ENCODE data around the gene SLC31A2.
"Not testable (repeated sequence)": the region's sequence is repeated elsewhere in the genome, so short reads cannot be mapped to it uniquely, and the experiment has no call there.

The SLC31A2 gene, protein sequence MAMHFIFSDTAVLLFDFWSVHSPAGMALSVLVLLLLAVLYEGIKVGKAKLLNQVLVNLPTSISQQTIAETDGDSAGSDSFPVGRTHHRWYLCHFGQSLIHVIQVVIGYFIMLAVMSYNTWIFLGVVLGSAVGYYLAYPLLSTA

GRCh38 chr9:113150670-113151611, at the start of gene SLC31A2:
Gene SLC31A2, plus strand, starts transcription at chr9:113151007. Its CDS starts 68 bp downstream, at chr9:113151075.
- DNase-seq (ENCODE audit: low spot score), result peak; percentile 94

DNA sequence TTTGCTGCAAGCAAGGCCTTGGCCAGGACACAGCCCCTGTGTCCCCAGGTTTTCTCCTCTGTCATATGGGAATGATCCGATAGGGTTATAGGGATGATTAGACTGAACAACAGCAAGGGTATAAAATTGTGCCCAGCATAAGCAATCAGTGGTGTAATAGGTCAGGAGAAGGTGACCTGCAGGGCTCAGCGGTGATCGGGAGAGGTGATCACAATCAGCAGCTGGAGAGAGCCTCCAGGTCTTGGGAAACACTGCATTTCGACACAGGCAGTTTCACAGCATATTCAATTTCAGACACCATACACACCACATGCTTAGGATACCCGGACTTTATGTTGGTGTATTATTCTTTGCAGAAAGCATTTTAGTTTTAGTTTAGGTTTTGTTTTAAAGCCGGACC, 45.5 kb upstream of the SLC31A2 start:
- not testable (repeated sequence) for DNase-seq (ENCODE audit: low spot score)

DNA sequence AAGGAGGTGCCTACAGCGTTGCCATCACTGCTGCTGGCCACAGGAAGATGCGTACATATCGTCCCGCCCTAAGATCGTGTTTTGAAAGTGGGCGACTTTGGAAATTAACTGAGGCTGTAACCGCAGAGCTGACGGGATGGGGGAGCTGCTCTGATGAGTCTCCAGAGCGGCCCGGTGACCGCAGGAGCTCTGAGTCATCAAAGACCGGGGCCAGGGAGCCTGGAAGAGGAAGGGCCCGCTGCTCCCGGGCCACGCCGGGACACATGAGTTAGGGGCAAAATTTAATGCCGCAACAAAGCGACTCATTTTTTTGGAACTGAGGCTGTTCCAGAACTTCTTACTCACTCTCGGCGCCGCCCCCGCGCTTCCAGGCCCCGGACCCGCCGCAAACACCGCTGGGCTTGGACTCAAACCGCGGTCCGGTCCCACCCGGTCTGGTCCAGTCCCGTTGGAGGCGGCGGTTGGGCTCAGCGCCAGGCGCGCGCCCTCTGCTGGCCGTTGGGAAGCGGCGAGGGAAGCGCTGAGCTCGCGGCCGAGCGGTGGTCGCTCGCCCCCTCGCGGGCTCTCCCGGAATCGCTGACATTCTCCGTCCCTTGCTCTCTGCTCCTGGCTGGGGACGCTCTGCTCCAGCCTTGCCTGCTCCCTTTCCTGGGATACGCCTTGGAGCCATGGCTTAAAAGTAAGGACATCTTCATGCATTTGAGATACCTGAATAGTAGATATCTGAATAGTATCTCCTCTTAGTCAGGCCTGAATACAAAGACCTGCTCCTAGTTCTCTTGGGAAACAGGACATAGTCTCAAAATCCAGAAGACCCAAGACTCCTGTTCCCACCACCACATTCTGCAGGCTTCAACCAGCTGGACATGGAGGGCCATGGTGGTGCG, 39.5 kb upstream of the SLC31A2 start:
- not testable (repeated sequence) for DNase-seq (ENCODE audit: low spot score)

- DNase-seq (ENCODE audit: low spot score), result not testable (repeated sequence)
Observed at GRCh38 chr9:113112706-113113510, 37.9 kb upstream of the SLC31A2 start.

DNA sequence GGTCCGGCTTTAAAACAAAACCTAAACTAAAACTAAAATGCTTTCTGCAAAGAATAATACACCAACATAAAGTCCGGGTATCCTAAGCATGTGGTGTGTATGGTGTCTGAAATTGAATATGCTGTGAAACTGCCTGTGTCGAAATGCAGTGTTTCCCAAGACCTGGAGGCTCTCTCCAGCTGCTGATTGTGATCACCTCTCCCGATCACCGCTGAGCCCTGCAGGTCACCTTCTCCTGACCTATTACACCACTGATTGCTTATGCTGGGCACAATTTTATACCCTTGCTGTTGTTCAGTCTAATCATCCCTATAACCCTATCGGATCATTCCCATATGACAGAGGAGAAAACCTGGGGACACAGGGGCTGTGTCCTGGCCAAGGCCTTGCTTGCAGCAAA, 32.0 kb upstream of the SLC31A2 start:
- not testable (repeated sequence) for DNase-seq (ENCODE audit: low spot score)

- peak; percentile 10 for DNase-seq (ENCODE audit: low spot score)
Observed at GRCh38 chr9:113125386-113126035, 25.3 kb upstream of the SLC31A2 start.

DNA sequence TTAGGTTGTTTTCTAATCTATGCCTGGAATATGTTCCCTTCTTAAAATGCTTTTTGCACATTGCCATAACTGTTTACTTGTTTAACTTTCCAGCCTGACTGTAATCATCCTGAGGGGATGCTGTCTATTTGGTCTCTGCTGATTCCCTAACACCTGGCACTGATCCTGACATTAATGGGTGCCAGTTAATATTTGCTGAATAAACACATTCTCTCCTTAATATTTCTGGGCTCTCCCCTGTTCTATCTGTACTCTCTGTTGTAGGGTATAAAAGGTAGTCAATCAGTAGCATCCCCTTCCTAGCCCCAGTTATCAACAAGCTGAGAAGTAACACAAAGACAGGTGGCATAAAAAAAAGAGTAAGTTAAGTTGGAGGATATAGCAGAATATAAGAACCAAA, 21.3 kb upstream of the SLC31A2 start:
- DNase-seq (ENCODE audit: low spot score), result no peak

DNA sequence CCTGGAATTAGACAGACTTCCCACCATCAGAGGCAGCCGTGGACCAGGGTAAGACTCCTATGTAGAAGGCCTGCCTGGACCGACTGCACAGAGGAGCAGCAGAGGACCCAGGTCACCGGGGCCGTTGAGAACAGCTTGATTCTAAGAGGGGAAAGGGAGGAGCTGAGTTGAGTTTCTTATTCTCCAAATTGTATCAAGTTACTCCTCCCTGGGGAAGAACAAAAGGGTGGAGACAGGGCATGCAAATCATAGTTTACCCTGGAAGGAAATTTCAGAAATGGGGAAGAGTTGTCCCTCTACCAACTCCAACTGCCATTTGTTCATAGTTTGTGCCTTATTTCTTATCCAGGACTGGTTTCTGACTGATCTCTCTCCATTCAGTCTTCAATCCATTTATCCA, 20.9 kb upstream of the SLC31A2 start:
- DNase-seq (ENCODE audit: low spot score), result no peak

DNA sequence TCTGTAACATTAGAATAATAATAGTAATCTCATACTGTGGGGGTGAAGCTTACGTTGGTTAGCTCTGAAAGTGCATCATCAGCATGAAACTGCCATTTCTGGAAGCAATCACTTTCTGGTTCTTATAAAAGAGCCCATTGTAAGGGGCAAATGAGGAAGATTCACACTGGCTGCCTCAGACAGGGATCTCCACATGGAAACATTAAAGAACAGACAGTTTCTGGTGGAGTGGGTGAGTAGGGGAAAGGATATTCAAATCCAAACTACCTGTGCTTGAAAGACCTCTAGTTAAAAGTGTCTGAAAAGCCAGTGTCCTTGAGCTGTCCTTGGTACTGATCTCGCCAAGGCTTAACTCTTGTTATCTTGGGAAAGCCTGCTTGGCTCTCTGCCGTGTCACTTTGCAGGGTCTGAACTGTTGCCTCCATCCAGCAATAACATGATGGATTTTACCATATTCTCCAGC, 19.1 kb upstream of the SLC31A2 start:
- DNase-seq (ENCODE audit: low spot score), result no peak

- no peak for DNase-seq (ENCODE audit: low spot score)
Observed at GRCh38 chr9:113137196-113138168, 13.3 kb upstream of the SLC31A2 start.

GRCh38 chr9:113138760-113139159, 12.0 kb upstream of the SLC31A2 start:
- DNase-seq (ENCODE audit: low spot score), result no peak

- DNase-seq (ENCODE audit: low spot score), result no peak
Observed at GRCh38 chr9:113139225-113139829, 11.5 kb upstream of the SLC31A2 start.

- DNase-seq (ENCODE audit: low spot score), result no peak
Observed at GRCh38 chr9:113139953-113140352, 10.9 kb upstream of the SLC31A2 start.

GRCh38 chr9:113140896-113141295, 9.9 kb upstream of the SLC31A2 start:
- not testable (repeated sequence) for DNase-seq (ENCODE audit: low spot score)

GRCh38 chr9:113143432-113144227, 7.2 kb upstream of the SLC31A2 start:
- no peak for DNase-seq (ENCODE audit: low spot score)

GRCh38 chr9:113148372-113148705, 2.5 kb upstream of the SLC31A2 start:
- DNase-seq (ENCODE audit: low spot score), result no peak

- DNase-seq (ENCODE audit: low spot score), result peak; percentile 8
Observed at GRCh38 chr9:113148781-113149510, 1.9 kb upstream of the SLC31A2 start.

GRCh38 chr9:113149561-113149960, 1.2 kb upstream of the SLC31A2 start:
- not testable (repeated sequence) for DNase-seq (ENCODE audit: low spot score)
